WTC11 (cell line): Measurements from ENCODE around the gene PLPPR5.

Experiments
- ZNF138 ChIP-seq: sonication (generic); formaldehyde crosslinking; conservative IDR thresholded peaks from 2 replicates; pipeline ENCODE4 v1.8.1; 2022; ENCODE audit warnings: mild to moderate bottlenecking, moderate library complexity, missing genetic modification reagents
- TF ChIP-seq, protein P1 (sequence below): fragments of 200-600 bp; IDR thresholded peaks from 2 replicates; pipeline ENCODE4 v1.8.0; 2022; ENCODE audit warnings: antibody characterized with exemption

GRCh38 chr1:98919211-98919610 is 85.5 kb downstream of the PLPPR5 start:
- TF ChIP-seq, protein P1, sequence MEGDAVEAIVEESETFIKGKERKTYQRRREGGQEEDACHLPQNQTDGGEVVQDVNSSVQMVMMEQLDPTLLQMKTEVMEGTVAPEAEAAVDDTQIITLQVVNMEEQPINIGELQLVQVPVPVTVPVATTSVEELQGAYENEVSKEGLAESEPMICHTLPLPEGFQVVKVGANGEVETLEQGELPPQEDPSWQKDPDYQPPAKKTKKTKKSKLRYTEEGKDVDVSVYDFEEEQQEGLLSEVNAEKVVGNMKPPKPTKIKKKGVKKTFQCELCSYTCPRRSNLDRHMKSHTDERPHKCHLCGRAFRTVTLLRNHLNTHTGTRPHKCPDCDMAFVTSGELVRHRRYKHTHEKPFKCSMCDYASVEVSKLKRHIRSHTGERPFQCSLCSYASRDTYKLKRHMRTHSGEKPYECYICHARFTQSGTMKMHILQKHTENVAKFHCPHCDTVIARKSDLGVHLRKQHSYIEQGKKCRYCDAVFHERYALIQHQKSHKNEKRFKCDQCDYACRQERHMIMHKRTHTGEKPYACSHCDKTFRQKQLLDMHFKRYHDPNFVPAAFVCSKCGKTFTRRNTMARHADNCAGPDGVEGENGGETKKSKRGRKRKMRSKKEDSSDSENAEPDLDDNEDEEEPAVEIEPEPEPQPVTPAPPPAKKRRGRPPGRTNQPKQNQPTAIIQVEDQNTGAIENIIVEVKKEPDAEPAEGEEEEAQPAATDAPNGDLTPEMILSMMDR: no peak
- no peak for TF ChIP-seq ZNF138 (CRISPR knock-in tag)
